GM12878 (cell line): ENCODE results near the gene PTPMT1. TPM values are rescaled to one million over a fixed set of nuclear protein-coding genes. Genes with fewer than 3 reads are reported as not detected.

Source experiments
- ATAC-seq: fragments of 200-7000 bp; cut with Tn5 transposase; 3 replicates; pipeline ENCODE4 v1.9.1; 2020; ENCODE audit warnings: mild to moderate bottlenecking, moderate library complexity
- BruUV-seq: library from RNA; stranded (reverse); fragments of 400-500 nt; replicated peaks from 2 replicates; lab custom pipeline; 2021; lab: Mats Ljungman, UMichigan
- CTCF ChIA-PET: fragments of 300-600 bp; sonication (Branson Sonifier 250); formaldehyde crosslinking; extraction: SDS; loops from one replicate; lab custom pipeline; 2021; ENCODE audit warnings: inconsistent platforms; lab: Yijun Ruan, JAX
- POLR2A ChIA-PET: fragments of 350-600 bp; formaldehyde crosslinking; extraction: SDS; loops from one replicate; lab custom pipeline; 2021; ENCODE audit warnings: inconsistent platforms; lab: Charles Lee
- RAD21 ChIA-PET: fragments of 300-600 bp; sonication (Branson Sonifier 250); formaldehyde crosslinking; loops from one replicate; lab custom pipeline; 2023; ENCODE audit warnings: antibody characterized with exemption; ENCODE audit not compliant: unreplicated experiment; lab: Charles Lee
- SMC1A ChIA-PET: fragments of 300-600 bp; sonication (Branson Sonifier 250); formaldehyde crosslinking; loops from one replicate; lab custom pipeline; 2023; ENCODE audit not compliant: unreplicated experiment, uncharacterized antibody; lab: Charles Lee
- DNase-seq: peaks from one replicate; pipeline ENCODE4 v3.0.0-alpha.2; 2011; ENCODE audit warnings: low read depth, low spot score
- FAIRE-seq: peaks from 3 replicates; lab custom pipeline; 2011; peaks lifted over from hg19 to GRCh38; lab: Jason Lieb, UNC
- H2AFZ ChIP-seq: 2 replicates; pipeline ENCODE4 v1.6.0; 2011; ENCODE audit warnings: low read depth, low read length, control low read depth; ENCODE audit not compliant: control insufficient read depth
- H3K27ac ChIP-seq: 2 replicates; pipeline ENCODE4 v1.5.1; 2011; ENCODE audit warnings: control low read depth; ENCODE audit not compliant: control insufficient read depth, insufficient read depth
- H3K27me3 ChIP-seq, 2 experiments: replicated peaks in 1 of 2; 2 replicates each; pipeline versions ENCODE4 v1.6.0 to v1.6.1; 2011; ENCODE audit warnings: low read length in 1 of 2; ENCODE audit not compliant: control insufficient read depth in 2 of 2, insufficient read depth in 2 of 2
- H3K36me3 ChIP-seq, 2 experiments: 2 replicates each; pipeline ENCODE4 v1.5.1; 2011; ENCODE audit warnings: low read length in 1 of 2; ENCODE audit not compliant: control insufficient read depth in 2 of 2, insufficient read depth in 2 of 2
- H3K4me1 ChIP-seq: 2 replicates; pipeline ENCODE4 v1.6.1; 2011; ENCODE audit warnings: mild to moderate bottlenecking, low read length, moderate library complexity, mixed read lengths; ENCODE audit not compliant: control insufficient read depth, insufficient read depth
- H3K4me2 ChIP-seq: 2 replicates; pipeline ENCODE4 v1.6.0; 2011; ENCODE audit warnings: control low read depth; ENCODE audit not compliant: control insufficient read depth, insufficient read depth
- H3K4me3 ChIP-seq: fragments of 200-600 bp; sonication (generic); 2 replicates; pipeline ENCODE4 v1.5.1; 2016
- H3K79me2 ChIP-seq: 2 replicates; pipeline ENCODE4 v1.6.0; 2011; ENCODE audit warnings: low read length; ENCODE audit not compliant: control insufficient read depth, insufficient read depth
- H3K9ac ChIP-seq: 2 replicates; pipeline ENCODE4 v1.8.0; 2011; ENCODE audit warnings: low read length, control low read depth, mixed read lengths; ENCODE audit not compliant: control insufficient read depth, insufficient read depth
- H3K9me3 ChIP-seq: replicated peaks from 3 replicates; pipeline ENCODE4 v1.5.1; 2011; ENCODE audit warnings: mild to moderate bottlenecking, low read length; ENCODE audit not compliant: control insufficient read depth, insufficient read depth
- H4K20me1 ChIP-seq: 2 replicates; pipeline ENCODE4 v1.6.0; 2011; ENCODE audit not compliant: control insufficient read depth, insufficient read depth
- DPF2 ChIP-seq: fragments of 450-650 bp; IDR thresholded peaks from 2 replicates; pipeline ENCODE4 v1.6.1; 2017; ENCODE audit warnings: mild to moderate bottlenecking
- IRF4 ChIP-seq: IDR thresholded peaks from 2 replicates; pipeline ENCODE4 v1.6.1; 2011; ENCODE audit warnings: low read depth, low read length
- NBN ChIP-seq: fragments of 450-650 bp; IDR thresholded peaks from 2 replicates; pipeline ENCODE4 v1.6.1; 2016
- NFXL1 ChIP-seq: fragments of 450-650 bp; IDR thresholded peaks from 2 replicates; pipeline ENCODE4 v1.6.1; 2017; ENCODE audit warnings: antibody characterized with exemption, mild to moderate bottlenecking, borderline replicate concordance
- TCF3 ChIP-seq: IDR thresholded peaks from 2 replicates; pipeline ENCODE4 v1.6.1; 2012; ENCODE audit warnings: low read depth, mild to moderate bottlenecking, low read length, borderline replicate concordance; ENCODE audit not compliant: insufficient read depth
- YY1 ChIP-seq: IDR thresholded peaks from 2 replicates; pipeline ENCODE4 v1.6.1; 2011; ENCODE audit warnings: low read depth, mild to moderate bottlenecking, low read length
- ZNF207 ChIP-seq: fragments of 450-650 bp; IDR thresholded peaks from 2 replicates; pipeline ENCODE4 v1.6.1; 2014; ENCODE audit warnings: antibody characterized with exemption, mild to moderate bottlenecking, borderline replicate concordance
- ZZZ3 ChIP-seq: IDR thresholded peaks from 2 replicates; pipeline ENCODE4 v1.6.1; 2011; ENCODE audit warnings: low read depth; ENCODE audit not compliant: control insufficient read depth, insufficient read length
- WGBS: methylation state at CpG from one replicate; pipeline ENCODE4 v1.1.6; 2016; ENCODE audit warnings: low lambda C conversion rate; ENCODE audit not compliant: insufficient replicate concordance, insufficient coverage; ENCODE audit errors: missing lambda C conversion rate; 5-methylcytosine and 5-hydroxymethylcytosine counted together
- in situ Hi-C: fragments of 300-500 bp; cut with MboI; formaldehyde crosslinking; loops from 9 replicates; pipeline ENCODE4 v1.14.3; 2018; ENCODE audit warnings: mixed read lengths
- intact Hi-C: fragments of 100-400 bp; cut with micrococcal nuclease; formaldehyde crosslinking; loops from one replicate; pipeline ENCODE4 v1.14.2; 2022; ENCODE audit not compliant: unreplicated experiment
- polyA plus RNA-seq, 11 experiments: library from polyadenylated mRNA; depleted of rRNA in 4 of 11; unstranded in 6 of 11; stranded (reverse) in 5 of 11; fragments of >200 nt; fragmentation: Nextera tagmentation in 4 of 11; fragmentation: Illumina TruSeq in 1 of 11; extraction: Ambion mirVana in 4 of 11; extraction: Trizol in 1 of 11; gene quantifications; 1 replicate in 1 of 11; 2 replicates in 10 of 11; pipeline versions ENCODE4 v1.2.1 to v1.2.3, GENCODE V29; 2011 to 2016; ENCODE audit warnings: inconsistent platforms in 2 of 11, missing spikeins in 2 of 11, low read depth in 1 of 11
- total RNA-seq, 4 experiments: library from RNA; depleted of rRNA in 3 of 4; stranded (reverse); fragments of >200 nt in 3 of 4; fragmentation: Illumina TruSeq in 1 of 4; extraction: Trizol in 1 of 4; gene quantifications; 2 replicates each; pipeline versions ENCODE4 v1.2.1 to v1.2.3, GENCODE V29; 2013 to 2021
- TF ChIP-seq, protein P1 (sequence below): fragments of 450-650 bp; IDR thresholded peaks from 2 replicates; pipeline ENCODE4 v1.6.1; 2017; ENCODE audit warnings: low read depth, mild to moderate bottlenecking, moderate library complexity
- TF ChIP-seq, protein P2 (sequence below): IDR thresholded peaks from 2 replicates; pipeline ENCODE4 v1.6.1; 2011; ENCODE audit warnings: borderline replicate concordance, low read depth, mild to moderate bottlenecking, moderate library complexity, mixed read lengths, low read length; ENCODE audit not compliant: insufficient read depth; ENCODE audit errors: extremely low read length
- TF ChIP-seq, protein P3 (sequence below): IDR thresholded peaks from 2 replicates; pipeline ENCODE4 v1.6.1; 2011; ENCODE audit warnings: low read depth, low read length, improper control_type of control experiment, borderline replicate concordance
- TF ChIP-seq, protein P4 (sequence below), 3 experiments: IDR thresholded peaks in 2 of 3; conservative IDR thresholded peaks in 1 of 3; 2 replicates each; pipeline ENCODE4 v1.5.1; 2011; ENCODE audit warnings: low read depth in 3 of 3, low read length in 3 of 3, mild to moderate bottlenecking in 3 of 3, control low read depth in 2 of 3, moderate library complexity in 2 of 3, inconsistent platforms in 1 of 3, mixed read lengths in 1 of 3; ENCODE audit not compliant: control insufficient read depth in 2 of 3, insufficient read depth in 1 of 3; ENCODE audit errors: extremely low read depth in 1 of 3

Gene PTPMT1
- total and polyA plus RNA-seq, 10 of the 15 experiments (the other 5 are each of a cell fraction or from before 2014, with no cell fraction given): 12.0 to 116 (median 58.2) TPM

- Histone ChIP-seq H3K4me2 (no peak within 1 kb of the TSS), H3K36me3 (peaks cover 7 to 22% of the 10 kb centered on the region in 2 experiments)
- no peak for FAIRE-seq
- no peak; the same call in 2 of the 3 replicates for ATAC-seq
- TF ChIP-seq, protein P1, sequence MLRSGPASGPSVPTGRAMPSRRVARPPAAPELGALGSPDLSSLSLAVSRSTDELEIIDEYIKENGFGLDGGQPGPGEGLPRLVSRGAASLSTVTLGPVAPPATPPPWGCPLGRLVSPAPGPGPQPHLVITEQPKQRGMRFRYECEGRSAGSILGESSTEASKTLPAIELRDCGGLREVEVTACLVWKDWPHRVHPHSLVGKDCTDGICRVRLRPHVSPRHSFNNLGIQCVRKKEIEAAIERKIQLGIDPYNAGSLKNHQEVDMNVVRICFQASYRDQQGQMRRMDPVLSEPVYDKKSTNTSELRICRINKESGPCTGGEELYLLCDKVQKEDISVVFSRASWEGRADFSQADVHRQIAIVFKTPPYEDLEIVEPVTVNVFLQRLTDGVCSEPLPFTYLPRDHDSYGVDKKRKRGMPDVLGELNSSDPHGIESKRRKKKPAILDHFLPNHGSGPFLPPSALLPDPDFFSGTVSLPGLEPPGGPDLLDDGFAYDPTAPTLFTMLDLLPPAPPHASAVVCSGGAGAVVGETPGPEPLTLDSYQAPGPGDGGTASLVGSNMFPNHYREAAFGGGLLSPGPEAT: no peak
- TF ChIP-seq DPF2: no peak
- no peak for TF ChIP-seq NFXL1
- TF ChIP-seq YY1: no peak
- TF ChIP-seq ZZZ3: no peak
- TF ChIP-seq, protein P2, sequence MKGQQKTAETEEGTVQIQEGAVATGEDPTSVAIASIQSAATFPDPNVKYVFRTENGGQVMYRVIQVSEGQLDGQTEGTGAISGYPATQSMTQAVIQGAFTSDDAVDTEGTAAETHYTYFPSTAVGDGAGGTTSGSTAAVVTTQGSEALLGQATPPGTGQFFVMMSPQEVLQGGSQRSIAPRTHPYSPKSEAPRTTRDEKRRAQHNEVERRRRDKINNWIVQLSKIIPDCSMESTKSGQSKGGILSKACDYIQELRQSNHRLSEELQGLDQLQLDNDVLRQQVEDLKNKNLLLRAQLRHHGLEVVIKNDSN: no peak
- no peak for TF ChIP-seq NBN
- TF ChIP-seq, protein P3, sequence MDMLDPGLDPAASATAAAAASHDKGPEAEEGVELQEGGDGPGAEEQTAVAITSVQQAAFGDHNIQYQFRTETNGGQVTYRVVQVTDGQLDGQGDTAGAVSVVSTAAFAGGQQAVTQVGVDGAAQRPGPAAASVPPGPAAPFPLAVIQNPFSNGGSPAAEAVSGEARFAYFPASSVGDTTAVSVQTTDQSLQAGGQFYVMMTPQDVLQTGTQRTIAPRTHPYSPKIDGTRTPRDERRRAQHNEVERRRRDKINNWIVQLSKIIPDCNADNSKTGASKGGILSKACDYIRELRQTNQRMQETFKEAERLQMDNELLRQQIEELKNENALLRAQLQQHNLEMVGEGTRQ: no peak
- no peak for TF ChIP-seq TCF3
- TF ChIP-seq ZNF207: no peak
- TF ChIP-seq, protein P4, sequence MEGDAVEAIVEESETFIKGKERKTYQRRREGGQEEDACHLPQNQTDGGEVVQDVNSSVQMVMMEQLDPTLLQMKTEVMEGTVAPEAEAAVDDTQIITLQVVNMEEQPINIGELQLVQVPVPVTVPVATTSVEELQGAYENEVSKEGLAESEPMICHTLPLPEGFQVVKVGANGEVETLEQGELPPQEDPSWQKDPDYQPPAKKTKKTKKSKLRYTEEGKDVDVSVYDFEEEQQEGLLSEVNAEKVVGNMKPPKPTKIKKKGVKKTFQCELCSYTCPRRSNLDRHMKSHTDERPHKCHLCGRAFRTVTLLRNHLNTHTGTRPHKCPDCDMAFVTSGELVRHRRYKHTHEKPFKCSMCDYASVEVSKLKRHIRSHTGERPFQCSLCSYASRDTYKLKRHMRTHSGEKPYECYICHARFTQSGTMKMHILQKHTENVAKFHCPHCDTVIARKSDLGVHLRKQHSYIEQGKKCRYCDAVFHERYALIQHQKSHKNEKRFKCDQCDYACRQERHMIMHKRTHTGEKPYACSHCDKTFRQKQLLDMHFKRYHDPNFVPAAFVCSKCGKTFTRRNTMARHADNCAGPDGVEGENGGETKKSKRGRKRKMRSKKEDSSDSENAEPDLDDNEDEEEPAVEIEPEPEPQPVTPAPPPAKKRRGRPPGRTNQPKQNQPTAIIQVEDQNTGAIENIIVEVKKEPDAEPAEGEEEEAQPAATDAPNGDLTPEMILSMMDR (IDR thresholded peaks at IDR 0.05 in 2 of 3, conservative IDR thresholded peaks at IDR 0.05 in 1 of 3; ENCODE audit: control insufficient read depth in 2 of 3, extremely low read depth in 1 of 3, insufficient read depth in 1 of 3, low read depth in 3 of 3, low read length in 3 of 3): no peak
- TF ChIP-seq IRF4: no peak
- TF ChIP-seq, all 136 proteins: peak for 0
- no TSS peak for BruUV-seq
- SMC1A ChIA-PET: interaction anchor here (1.7 kb wide), 1 partner anchor 9 kb away, joined by 4 read pairs; no protein-coding TSS in a partner anchor
- no peak within 1 kb of the TSS for H3K4me3 ChIP-seq
- RAD21 ChIA-PET: no interaction called here
- POLR2A ChIA-PET: no interaction called here
- WGBS: 88% methylated on average over 12 of the region's 12 CpGs
- H3K79me2 ChIP-seq: no peaks in the 10 kb centered on the region; the same call in none of the 2 replicates
- H3K27ac ChIP-seq: no peak within 1 kb of the TSS
- H3K9me3 ChIP-seq: no peaks in the 10 kb centered on the region
- in situ Hi-C loops: no loop called here
- H3K9ac ChIP-seq: no peak within 1 kb of the TSS
- no peaks in the 10 kb centered on the region for H3K4me1 ChIP-seq
- CTCF ChIA-PET: no interaction called here
- intact Hi-C loops: no loop called here
- H4K20me1 ChIP-seq: no peaks in the 10 kb centered on the region
- no peak for DNase-seq
- H3K27me3 ChIP-seq: no peaks in the 10 kb centered on the region
- H2AFZ ChIP-seq: no peak within 1 kb of the TSS
These were observed 20.9 kb downstream of the PTPMT1 start, which contains the start of gene FAM180B for GRCh38 chr11:47586098-47586855. TSS of gene FAM180B (plus strand) at chr11:47586678. CDS start at chr11:47586769, 91 bp downstream.
